Naive thymus-derived CD4-positive, alpha-beta T cell (primary cell): Measurements from ENCODE around the gene GEMIN2. TPM values are rescaled to one million over a fixed set of nuclear protein-coding genes. Genes with fewer than 3 reads are reported as not detected.
A peak's percentile ranks its signal among the peaks of the same experiment; 100 is the strongest.
"Not testable (repeated sequence)": the region's sequence is repeated elsewhere in the genome, so short reads cannot be mapped to it uniquely, and the experiment has no call there.

Source experiments
- ATAC-seq: fragments of 150-1000 bp; cut with Tn5 transposase; 2 replicates; pipeline ENCODE4 v1.10.0; 2021; ENCODE audit warnings: mild to moderate bottlenecking, moderate library complexity
- CTCF ChIA-PET: fragments of 350-600 bp; sonication (Branson Sonifier 250); formaldehyde crosslinking; loops from one replicate; lab custom pipeline; 2021; ENCODE audit warnings: antibody characterized with exemption; lab: Charles Lee
- POLR2A ChIA-PET: fragments of 350-600 bp; sonication (Branson Sonifier 250); formaldehyde crosslinking; loops from one replicate; lab custom pipeline; 2021; ENCODE audit warnings: antibody characterized with exemption, inconsistent platforms; lab: Charles Lee
- DNase-seq, 9 donors: peaks; one replicate each; pipeline versions ENCODE4 v3.0.0 to v3.0.0-alpha.2; 2020 to 2022; ENCODE audit warnings: mixed read lengths in 1 of 9
- H3K27ac ChIP-seq: one replicate; pipeline ENCODE4 v1.7.0; 2013; ENCODE audit warnings: mild to moderate bottlenecking, low read depth, low read length, moderate library complexity
- H3K27me3 ChIP-seq, 2 donors: one replicate each; pipeline ENCODE4 v1.7.0; 2013; ENCODE audit warnings: low read length in 2 of 2, mild to moderate bottlenecking in 2 of 2, moderate library complexity in 2 of 2; ENCODE audit not compliant: control insufficient read depth in 2 of 2, insufficient read depth in 2 of 2
- H3K36me3 ChIP-seq, 3 experiments: 1 replicate in 2 of 3; 2 replicates in 1 of 3; pipeline ENCODE4 v1.7.0; 2013; ENCODE audit warnings: low read length in 3 of 3, mild to moderate bottlenecking in 3 of 3, moderate library complexity in 1 of 3; ENCODE audit not compliant: insufficient read depth in 3 of 3, control insufficient read depth in 2 of 3
- H3K4me1 ChIP-seq, 2 donors: one replicate each; pipeline ENCODE4 v1.7.0; 2013; ENCODE audit warnings: low read length in 2 of 2, mild to moderate bottlenecking in 2 of 2, moderate library complexity in 1 of 2; ENCODE audit not compliant: control insufficient read depth in 2 of 2, insufficient read depth in 2 of 2
- H3K4me3 ChIP-seq: 2 replicates; pipeline ENCODE4 v1.7.0; 2013; ENCODE audit warnings: mild to moderate bottlenecking, low read length
- H3K9me3 ChIP-seq, 3 experiments: 1 replicate in 2 of 3; 2 replicates in 1 of 3; pipeline ENCODE4 v1.7.0; 2013; ENCODE audit warnings: low read length in 3 of 3; ENCODE audit not compliant: control insufficient read depth in 2 of 3
- H3K27ac Mint-ChIP-seq, 9 donors: one replicate each; pipeline ENCODE4 v1.8.0; 2020 to 2022; ENCODE audit warnings: mixed read lengths in 9 of 9, mild to moderate bottlenecking in 8 of 9, moderate library complexity in 5 of 9, inconsistent platforms in 2 of 9
- H3K27me3 Mint-ChIP-seq, 5 donors: one replicate each; pipeline ENCODE4 v1.8.0; 2021 to 2022; ENCODE audit warnings: mixed read lengths in 5 of 5, mild to moderate bottlenecking in 1 of 5
- H3K36me3 Mint-ChIP-seq, 5 donors: one replicate each; pipeline ENCODE4 v1.8.0; 2020 to 2022; ENCODE audit warnings: mixed read lengths in 5 of 5, mild to moderate bottlenecking in 3 of 5, inconsistent platforms in 1 of 5
- H3K4me1 Mint-ChIP-seq, 7 donors: one replicate each; pipeline ENCODE4 v1.8.0; 2020 to 2022; ENCODE audit warnings: mixed read lengths in 7 of 7, mild to moderate bottlenecking in 3 of 7, inconsistent platforms in 1 of 7
- H3K4me3 Mint-ChIP-seq, 10 donors: one replicate each; pipeline ENCODE4 v1.8.0; 2020 to 2022; ENCODE audit warnings: mild to moderate bottlenecking in 10 of 10, mixed read lengths in 10 of 10, moderate library complexity in 6 of 10, inconsistent platforms in 2 of 10
- H3K9me3 Mint-ChIP-seq, 11 donors: one replicate each; pipeline ENCODE4 v1.8.0; 2020 to 2022; ENCODE audit warnings: mixed read lengths in 11 of 11, mild to moderate bottlenecking in 4 of 11, inconsistent platforms in 1 of 11, moderate library complexity in 1 of 11
- intact Hi-C, 2 donors: fragments of 100-400 bp; cut with micrococcal nuclease; formaldehyde crosslinking; loops; one replicate each; pipeline ENCODE4 v1.15.1; 2023
- polyA plus RNA-seq, 2 donors: library from polyadenylated mRNA; unstranded; fragments of 300-500 nt; fragmentation: Illumina TruSeq; gene quantifications; one replicate each; pipeline ENCODE4 v1.2.3, GENCODE V29; 2021
- total RNA-seq, 6 experiments: library from RNA in 5 of 6; stranded (reverse) in 5 of 6; gene quantifications; 1 replicate in 5 of 6; 2 replicates in 1 of 6; pipeline ENCODE4 v1.2.3 and lab custom pipeline; 2021 to 2026

GEMIN2 gene
- total and polyA plus RNA-seq, 7 experiments from 2014 or later, result 7.2 to 20.9 (median 18.4) TPM

DNA sequence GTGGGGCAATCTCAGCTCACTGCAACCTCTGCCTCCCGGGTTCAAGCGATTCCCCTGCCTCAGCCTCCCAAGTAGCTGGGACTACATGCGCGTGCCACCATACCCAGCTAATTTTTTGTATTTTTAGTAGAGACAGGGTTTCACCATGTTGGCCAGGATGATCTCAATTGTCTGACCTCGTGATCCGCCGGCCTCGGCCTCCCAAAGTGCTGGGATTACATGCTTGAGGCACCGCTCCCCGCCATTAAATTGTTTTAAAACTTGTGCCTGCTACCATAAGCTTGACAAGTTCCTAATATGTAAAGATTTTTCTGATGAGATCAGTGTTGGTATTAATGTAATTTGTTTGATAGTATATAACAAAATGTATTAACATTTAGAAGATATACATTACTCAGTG is 14.9 kb upstream of the GEMIN2 start:
- H3K9me3 ChIP-seq, H3K4me3 ChIP-seq, DNase-seq, intact Hi-C loops, H3K4me1 ChIP-seq, ATAC-seq, H3K27me3 ChIP-seq, H3K27ac ChIP-seq, H3K27me3 Mint-ChIP-seq, H3K9me3 Mint-ChIP-seq: not testable (repeated sequence)
- POLR2A ChIA-PET, result interaction anchor here (1.2 kb wide), 2 partner anchors 15 to 71 kb away, joined by 3 to 4 read pairs; partner anchors contain the start of genes GEMIN2 and TRAPPC6B
- H3K36me3 ChIP-seq, result peaks cover 0 to 26% (median 4%) of the 10 kb centered on the region in 3 experiments
- Mint-ChIP-seq H3K4me1 (peaks cover 41 to 65% (median 55%) of the 10 kb centered on the region in 7 donors), H3K4me3 (peak overlapping the region in 1 of 10 donors; percentile 41), H3K27ac (peak overlapping the region in 5 of 9 donors; percentile 3 to 60 (median 49)), H3K36me3 (peaks cover 4 to 22% (median 10%) of the 10 kb centered on the region in 5 donors)
- CTCF ChIA-PET, result interaction anchor here (0.6 kb wide), 1 partner anchor 744 kb away, joined by 3 read pairs; no protein-coding TSS in a partner anchor

DNA sequence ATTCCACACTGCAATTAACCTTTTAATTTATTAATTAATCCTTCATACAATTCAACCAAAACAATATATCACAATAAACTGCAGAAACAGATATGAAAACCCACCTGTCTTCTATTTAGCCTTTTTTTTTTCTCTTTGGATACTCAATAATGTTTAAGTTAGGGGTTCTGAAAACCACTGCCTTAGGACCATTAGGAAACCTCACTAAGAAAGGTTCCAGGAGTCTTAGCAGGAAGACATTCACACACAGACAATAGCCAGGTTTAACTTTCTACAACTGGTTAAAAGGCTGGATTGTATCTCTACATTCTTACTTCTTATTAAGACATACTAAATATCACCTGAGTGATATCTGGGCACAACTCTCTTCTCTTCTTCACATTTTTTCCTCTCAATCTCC is 14.4 kb upstream of the GEMIN2 start:
- H3K27me3 Mint-ChIP-seq, result no peaks in the 10 kb centered on the region
- no peak for DNase-seq
- intact Hi-C loops, result loop anchor here in 1 of 2 donors (10.0 kb wide), 1 partner anchor 1035 kb away; no protein-coding TSS in a partner anchor
- ATAC-seq, result no peak
- peaks cover 2 to 18% (median 6%) of the 10 kb centered on the region in 5 donors for H3K36me3 Mint-ChIP-seq
- peaks cover 0 to 22% (median under 1%) of the 10 kb centered on the region in 3 experiments for H3K36me3 ChIP-seq
- H3K4me3 ChIP-seq, result no peak overlapping the region
- H3K27me3 ChIP-seq, result no peaks in the 10 kb centered on the region
- H3K4me1 Mint-ChIP-seq, result peaks cover 38 to 65% (median 55%) of the 10 kb centered on the region in 7 donors
- H3K27ac ChIP-seq, result no peak overlapping the region
- CTCF ChIA-PET, result no interaction called here
- H3K9me3 Mint-ChIP-seq, result no peaks in the 10 kb centered on the region
- H3K4me3 Mint-ChIP-seq, result peak overlapping the region in 8 of 10 donors; percentile 0 to 60 (median 32)
- POLR2A ChIA-PET, result interaction anchor here (1.2 kb wide), 1 partner anchor 70 kb away, joined by 3 read pairs; the partner anchor contains the start of gene TRAPPC6B
- H3K27ac Mint-ChIP-seq, result peak overlapping the region; percentile 3 to 72 (median 40)
- H3K9me3 ChIP-seq, result no peaks in the 10 kb centered on the region
- peaks cover 9 to 10% of the 10 kb centered on the region in 2 donors for H3K4me1 ChIP-seq

DNA sequence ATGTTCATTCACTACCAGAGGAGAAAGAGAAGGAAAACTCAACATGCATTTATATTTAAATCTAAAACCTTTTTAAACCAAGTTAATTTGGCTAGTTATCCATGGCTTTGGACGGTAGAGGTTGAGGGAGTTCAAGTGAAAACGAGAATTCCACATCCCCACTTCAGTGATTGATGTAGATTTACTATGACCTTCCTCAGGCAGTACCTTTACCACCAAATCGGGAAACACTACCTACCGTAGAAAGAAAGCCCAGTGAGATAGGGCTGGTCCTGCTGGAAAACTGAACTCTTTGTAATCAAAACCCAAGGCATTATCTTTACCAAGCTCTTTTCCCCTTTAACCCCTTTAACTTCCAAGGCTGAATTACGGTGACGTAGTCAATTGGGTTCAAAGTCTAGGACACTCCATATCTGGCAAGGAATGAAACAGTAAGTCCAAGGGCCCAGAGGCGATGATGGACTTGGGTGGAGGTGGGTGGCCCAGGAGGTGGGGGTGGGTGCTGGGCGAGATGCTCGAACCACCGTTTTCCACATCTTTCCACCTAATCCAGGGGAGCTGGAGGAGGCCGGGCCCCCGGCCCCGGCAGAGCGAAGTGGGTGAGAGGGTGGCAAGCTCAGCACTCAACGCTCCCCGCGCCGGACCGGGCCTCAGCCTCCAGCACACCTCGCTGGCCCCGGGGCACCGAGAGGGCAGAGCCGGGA is 11.7 kb upstream of the GEMIN2 start:
- peaks cover 0 to 9% (median 0%) of the 10 kb centered on the region in 3 experiments for H3K36me3 ChIP-seq
- DNase-seq (peak in 6 of 9 donors; percentile 8 to 18 (median 13)), ATAC-seq (peak; percentile 2)
- Mint-ChIP-seq H3K9me3 (no peaks in the 10 kb centered on the region), H3K27ac (peak overlapping the region; percentile 90 to 98 (median 96)), H3K4me1 (peaks cover 31 to 56% (median 47%) of the 10 kb centered on the region in 7 donors), H3K36me3 (peaks cover 0 to 11% (median 3%) of the 10 kb centered on the region in 5 donors), H3K27me3 (no peaks in the 10 kb centered on the region), H3K4me3 (peak overlapping the region; percentile 72 to 99 (median 94))
- peaks cover 9 to 10% of the 10 kb centered on the region in 2 donors for H3K4me1 ChIP-seq
- ChIA-PET POLR2A (interaction anchor here (0.6 to 4.6 kb wide), 10 partner anchors 8 to 366 kb away, joined by 3 to 54 read pairs (median 4); partner anchors contain the start of genes FBXO33, GEMIN2, PNN and TRAPPC6B), CTCF (interaction anchor here (0.6 kb wide), 1 partner anchor 323 kb away, joined by 3 read pairs; no protein-coding TSS in a partner anchor)
- H3K27me3 ChIP-seq, result no peaks in the 10 kb centered on the region
- intact Hi-C loops, result loop anchor here (2.0 to 10.0 kb wide), 2 partner anchors 164 to 1038 kb away; no protein-coding TSS in a partner anchor
- peak overlapping the region; percentile 87 for H3K4me3 ChIP-seq
- peak overlapping the region; percentile 98 for H3K27ac ChIP-seq
- no peaks in the 10 kb centered on the region for H3K9me3 ChIP-seq

DNA sequence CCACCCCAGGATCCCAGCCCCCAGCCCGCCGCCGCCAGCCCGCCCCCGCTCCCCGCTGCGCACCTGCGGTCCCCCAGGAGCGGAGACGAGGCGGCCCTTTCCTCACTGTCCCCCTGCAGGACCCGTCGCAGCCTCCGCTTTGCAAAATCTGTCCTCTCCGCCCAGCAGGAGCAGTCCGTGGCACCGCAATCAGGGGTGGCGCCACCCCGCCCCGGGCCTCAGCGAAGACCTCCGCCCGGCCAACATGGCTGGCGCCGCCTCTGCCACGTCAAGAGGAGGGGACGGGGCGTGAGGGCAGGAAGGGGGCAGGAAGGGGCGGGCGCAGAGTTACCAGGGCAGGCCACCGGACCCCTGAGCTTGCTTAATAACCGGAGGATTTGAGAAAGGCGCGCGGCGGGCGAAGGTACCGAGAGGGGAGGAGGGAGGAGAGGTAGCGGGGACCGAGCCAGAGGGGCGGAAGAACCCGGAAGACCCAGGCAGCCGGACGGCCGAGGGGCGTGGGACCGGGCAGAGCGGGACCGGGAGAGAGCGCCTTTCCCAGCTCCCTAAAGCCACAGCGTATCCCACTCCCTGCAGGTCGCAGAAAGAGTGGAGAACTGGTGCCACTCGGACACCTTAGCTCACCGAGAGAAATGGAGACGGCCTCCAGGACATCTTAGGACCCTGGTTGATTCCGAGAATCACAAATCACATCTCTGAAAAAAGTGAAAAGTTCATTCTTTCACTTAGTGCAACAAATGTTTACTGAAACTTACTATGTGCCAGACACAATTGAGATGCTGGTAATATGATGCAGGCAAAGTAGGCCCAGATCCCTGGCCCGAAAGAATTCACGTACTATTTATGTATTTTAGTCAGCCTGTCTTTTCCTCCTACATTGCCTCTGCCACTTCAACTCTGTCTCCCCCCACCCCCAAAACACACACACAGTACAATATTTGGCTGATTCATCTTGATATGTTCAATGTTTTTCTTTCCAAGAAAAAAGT is 10.9 kb upstream of the GEMIN2 start, which contains the start of gene SEC23A:
TSS of gene SEC23A (minus strand) at position 267 of the 989 bp plus-strand sequence. CDS start 7,117 bp downstream, outside the sequence.
- H3K4me3 ChIP-seq, result peak within 1 kb of the TSS; percentile 87
- intact Hi-C loops, result loop anchor here (1.0 to 10.0 kb wide), 8 partner anchors 11 to 1038 kb away; partner anchors contain the start of genes FBXO33 (in 2 of the 2), GEMIN2 (in 2 of the 2), PNN (in 2 of the 2) and TRAPPC6B (in 2 of the 2)
- no peaks in the 10 kb centered on the region for H3K27me3 Mint-ChIP-seq
- peaks cover 24 to 52% (median 44%) of the 10 kb centered on the region in 7 donors for H3K4me1 Mint-ChIP-seq
- peaks cover 0 to 9% (median 0%) of the 10 kb centered on the region in 3 experiments for H3K36me3 ChIP-seq
- peaks cover 9 to 10% of the 10 kb centered on the region in 2 donors for H3K4me1 ChIP-seq
- H3K9me3 Mint-ChIP-seq, result no peaks in the 10 kb centered on the region
- peak within 1 kb of the TSS; percentile 95 to 99 (median 97) for H3K27ac Mint-ChIP-seq
- POLR2A ChIA-PET, result interaction anchor here (0.6 to 4.6 kb wide), 11 partner anchors 10 to 1035 kb away, joined by 3 to 54 read pairs (median 4); partner anchors contain the start of genes FBXO33, GEMIN2, PNN and TRAPPC6B
- peak within 1 kb of the TSS; percentile 72 to 99 (median 94) for H3K4me3 Mint-ChIP-seq
- no peaks in the 10 kb centered on the region for H3K27me3 ChIP-seq
- H3K9me3 ChIP-seq, result no peaks in the 10 kb centered on the region
- peak within 1 kb of the TSS; percentile 98 for H3K27ac ChIP-seq
- CTCF ChIA-PET, result interaction anchor here (0.6 to 2.2 kb wide), 2 partner anchors 11 to 322 kb away, joined by 3 to 6 read pairs; partner anchors contain the start of gene GEMIN2
- H3K36me3 Mint-ChIP-seq, result peaks cover 0 to 9% (median 3%) of the 10 kb centered on the region in 5 donors
- ATAC-seq, result peak; percentile 98
- peak; percentile 63 to 85 (median 76) for DNase-seq

DNA sequence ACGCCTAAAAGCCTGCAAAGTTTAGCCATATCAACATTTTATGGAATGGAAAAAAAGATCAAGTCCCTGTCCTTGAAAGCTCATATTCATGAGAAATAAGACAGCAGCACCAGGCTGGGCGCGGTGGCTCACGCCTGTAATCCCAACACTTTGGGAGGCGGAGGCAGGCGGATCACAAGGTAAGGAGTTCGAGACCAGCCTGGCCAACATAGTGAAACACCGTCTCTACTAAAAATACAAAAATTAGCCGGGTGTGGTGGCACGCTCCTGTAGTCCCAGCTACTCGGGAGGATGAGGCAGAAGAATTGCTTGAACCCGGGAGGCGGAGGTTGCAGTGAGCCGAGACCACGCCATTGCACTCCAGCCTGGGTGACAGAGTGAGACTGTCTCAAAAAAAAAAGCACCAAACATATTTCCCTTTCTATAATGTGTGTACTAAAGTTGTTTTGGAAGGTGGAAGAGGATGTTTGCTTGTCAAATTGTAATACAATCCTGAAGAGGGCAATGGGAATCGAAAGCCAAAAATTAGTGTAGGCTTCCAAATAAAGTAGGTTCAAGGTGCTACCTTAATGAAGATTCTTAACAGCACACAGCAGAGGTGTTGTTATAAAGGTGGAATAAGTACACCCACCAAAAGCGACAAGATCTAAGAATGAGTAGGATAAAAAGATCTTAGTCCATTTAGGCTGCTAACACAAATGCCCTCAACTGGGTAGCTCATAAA is 9.9 kb upstream of the GEMIN2 start:
- not testable (repeated sequence) for H3K9me3 ChIP-seq, H3K27me3 Mint-ChIP-seq, H3K36me3 ChIP-seq, H3K9me3 Mint-ChIP-seq, DNase-seq, H3K27me3 ChIP-seq, ATAC-seq, H3K36me3 Mint-ChIP-seq
- Histone ChIP-seq H3K27ac (peak overlapping the region; percentile 98), H3K4me1 (peaks cover 9 to 10% of the 10 kb centered on the region in 2 donors), H3K4me3 (peak overlapping the region; percentile 87)
- peak overlapping the region; percentile 72 to 99 (median 94) for H3K4me3 Mint-ChIP-seq
- H3K27ac Mint-ChIP-seq, result peak overlapping the region; percentile 95 to 99 (median 97)
- POLR2A ChIA-PET, result interaction anchor here (0.7 to 4.6 kb wide), 6 partner anchors 9 to 1036 kb away, joined by 3 to 54 read pairs (median 20); partner anchors contain the start of genes FBXO33, GEMIN2, PNN and TRAPPC6B
- CTCF ChIA-PET, result interaction anchor here (2.2 kb wide), 1 partner anchor 10 kb away, joined by 6 read pairs; the partner anchor contains the start of gene GEMIN2
- peaks cover 24 to 51% (median 43%) of the 10 kb centered on the region in 7 donors for H3K4me1 Mint-ChIP-seq
- intact Hi-C loops, result loop anchor here in 1 of 2 donors (10.0 kb wide), 1 partner anchor 1039 kb away; no protein-coding TSS in a partner anchor
